Neutrophil (primary cell): ENCODE data around the gene NFIA.

Experiments used
- H3K27ac ChIP-seq: fragments of 200-600 bp; sonication (generic); 2 replicates; pipeline ENCODE4 v1.5.1; 2016; ENCODE audit warnings: mild to moderate bottlenecking, moderate library complexity
- H3K27me3 ChIP-seq: fragments of 200-600 bp; sonication (generic); 2 replicates; pipeline ENCODE4 v1.6.0; 2016; ENCODE audit warnings: mild to moderate bottlenecking
- H3K36me3 ChIP-seq: fragments of 200-600 bp; sonication (generic); 2 replicates; pipeline ENCODE4 v1.5.1; 2017
- H3K4me1 ChIP-seq, 2 experiments: fragments of 200-600 bp in 1 of 2; sonication (generic) in 1 of 2; 1 replicate in 1 of 2; 2 replicates in 1 of 2; pipeline versions ENCODE4 v1.5.1 to v1.6.1; 2013 to 2016; ENCODE audit warnings: low read depth in 1 of 2, low read length in 1 of 2, mild to moderate bottlenecking in 1 of 2, moderate library complexity in 1 of 2; ENCODE audit not compliant: control insufficient read depth in 1 of 2, insufficient read depth in 1 of 2
- H3K4me3 ChIP-seq, 2 experiments: fragments of 200-600 bp in 1 of 2; sonication (generic) in 1 of 2; 1 replicate in 1 of 2; 2 replicates in 1 of 2; pipeline ENCODE4 v1.5.1; 2013 to 2016; ENCODE audit warnings: low read depth in 1 of 2, low read length in 1 of 2, mild to moderate bottlenecking in 1 of 2, moderate library complexity in 1 of 2
- H3K9me3 ChIP-seq: fragments of 200-600 bp; sonication (generic); 2 replicates; pipeline ENCODE4 v1.5.1; 2016
- CTCF ChIP-seq: fragments of 200-600 bp; sonication (generic); IDR thresholded peaks from 2 replicates; pipeline ENCODE4 v1.5.1; 2016; ENCODE audit warnings: antibody characterized with exemption

Gene NFIA

GRCh38 chr1:61181067-61182038 is 99.0 kb downstream of the NFIA start:
- no peak for TF ChIP-seq CTCF
- no peak overlapping the region for H3K27ac ChIP-seq
- no peak overlapping the region for H3K4me3 ChIP-seq
- H3K36me3 ChIP-seq = no peaks in the 10 kb centered on the region
- H3K27me3 ChIP-seq = no peaks in the 10 kb centered on the region
- H3K9me3 ChIP-seq = no peaks in the 10 kb centered on the region
- peaks cover 0 to 11% of the 10 kb centered on the region in 2 experiments for H3K4me1 ChIP-seq

- Histone ChIP-seq H3K27ac (no peak overlapping the region), H3K9me3 (no peaks in the 10 kb centered on the region), H3K4me1 (peaks cover 0 to 11% of the 10 kb centered on the region in 2 experiments), H3K4me3 (no peak overlapping the region), H3K36me3 (no peaks in the 10 kb centered on the region), H3K27me3 (no peaks in the 10 kb centered on the region)
- TF ChIP-seq CTCF = no peak
Observed at GRCh38 chr1:61182049-61182448, 99.7 kb downstream of the NFIA start.

- no peak overlapping the region for H3K27ac ChIP-seq
Observed at GRCh38 chr1:61182480-61182879, 100.1 kb downstream of the NFIA start.

GRCh38 chr1:61183471-61184039 is 101.2 kb downstream of the NFIA start:
- Histone ChIP-seq H3K9me3 (no peaks in the 10 kb centered on the region), H3K4me1 (peaks cover 0 to 11% of the 10 kb centered on the region in 2 experiments), H3K27me3 (no peaks in the 10 kb centered on the region), H3K36me3 (no peaks in the 10 kb centered on the region), H3K27ac (no peak overlapping the region), H3K4me3 (no peak overlapping the region)
- no peak for TF ChIP-seq CTCF

More at GRCh38 chr1:61182480-61182879, 100.1 kb downstream of the NFIA start:
- no peak overlapping the region for H3K4me3 ChIP-seq
- peaks cover 0 to 11% of the 10 kb centered on the region in 2 experiments for H3K4me1 ChIP-seq
- TF ChIP-seq CTCF = no peak
- H3K9me3 ChIP-seq = no peaks in the 10 kb centered on the region
- H3K27me3 ChIP-seq = no peaks in the 10 kb centered on the region
- H3K36me3 ChIP-seq = no peaks in the 10 kb centered on the region

GRCh38 chr1:61184040-61184713 is 101.8 kb downstream of the NFIA start:
- Histone ChIP-seq H3K4me3 (no peak overlapping the region), H3K27me3 (no peaks in the 10 kb centered on the region), H3K27ac (no peak overlapping the region), H3K9me3 (no peaks in the 10 kb centered on the region), H3K4me1 (peaks cover 0 to 11% of the 10 kb centered on the region in 2 experiments), H3K36me3 (no peaks in the 10 kb centered on the region)
- TF ChIP-seq CTCF = no peak
